Osteoblast (primary cell): ENCODE measurements around the gene GAK. TPM values are rescaled to one million over a fixed set of nuclear protein-coding genes. Genes with fewer than 3 reads are reported as not detected.

Source experiments
- DNase-seq: peaks from one replicate; pipeline ENCODE4 v3.0.0; 2011; ENCODE audit warnings: low spot score, mixed read lengths; ENCODE audit not compliant: insufficient read length; ENCODE audit errors: missing footprints
- H2AFZ ChIP-seq: 2 replicates; pipeline ENCODE4 v1.6.0; 2011; ENCODE audit warnings: mild to moderate bottlenecking, low read length
- H3K27ac ChIP-seq: 2 replicates; pipeline ENCODE4 v1.5.1; 2011; ENCODE audit warnings: mild to moderate bottlenecking, low read depth, low read length, moderate library complexity
- H3K27me3 ChIP-seq: 2 replicates; pipeline ENCODE4 v1.6.0; 2012; ENCODE audit warnings: mild to moderate bottlenecking, control low read depth, inconsistent platforms, low read length, moderate library complexity; ENCODE audit not compliant: insufficient read depth
- H3K36me3 ChIP-seq: 2 replicates; pipeline ENCODE4 v1.5.1; 2011; ENCODE audit warnings: mild to moderate bottlenecking, low read length, control low read depth, moderate library complexity; ENCODE audit not compliant: insufficient read depth
- H3K4me1 ChIP-seq: 2 replicates; pipeline ENCODE4 v1.5.1; 2011; ENCODE audit warnings: mild to moderate bottlenecking, low read length, control low read depth, moderate library complexity; ENCODE audit not compliant: insufficient read depth
- H3K4me2 ChIP-seq: 2 replicates; pipeline ENCODE4 v1.6.0; 2011; ENCODE audit warnings: mild to moderate bottlenecking, low read length; ENCODE audit not compliant: insufficient read depth
- H3K4me3 ChIP-seq: fragments of 200-600 bp; sonication (generic); 3 replicates; pipeline ENCODE4 v1.5.1; 2012; ENCODE audit warnings: mild to moderate bottlenecking, low read length, inconsistent platforms; ENCODE audit not compliant: insufficient read depth
- H3K79me2 ChIP-seq: 2 replicates; pipeline ENCODE4 v1.6.0; 2012; ENCODE audit warnings: mild to moderate bottlenecking, low read length, control low read depth, inconsistent platforms; ENCODE audit not compliant: insufficient read depth
- H3K9me3 ChIP-seq: 2 replicates; pipeline ENCODE4 v1.5.1; 2011; ENCODE audit warnings: low read depth, low read length, control low read depth
- H4K20me1 ChIP-seq: 2 replicates; pipeline ENCODE4 v1.6.0; 2012; ENCODE audit warnings: mild to moderate bottlenecking, low read length, control low read depth; ENCODE audit not compliant: insufficient read depth
- CTCF ChIP-seq: IDR thresholded peaks from 2 replicates; pipeline ENCODE4 v1.5.1; 2011; ENCODE audit warnings: mild to moderate bottlenecking, low read depth, low read length, moderate library complexity; ENCODE audit errors: extremely low read depth
- total RNA-seq: library from RNA; depleted of rRNA; stranded (reverse); fragments of >200 nt; gene quantifications from 2 replicates; pipeline ENCODE4 v1.2.3, GENCODE V29; 2012

The GAK gene
- total RNA-seq, 1 donor = 48.9 TPM

- Histone ChIP-seq H3K4me2 (no peak overlapping the region), H3K4me3 (no peak overlapping the region), H3K9me3 (no peaks in the 10 kb centered on the region), H4K20me1 (peaks cover 10% of the 10 kb centered on the region), H3K79me2 (no peaks in the 10 kb centered on the region), H3K27ac (no peak overlapping the region), H2AFZ (no peak overlapping the region), H3K36me3 (no peaks in the 10 kb centered on the region), H3K27me3 (no peaks in the 10 kb centered on the region), H3K4me1 (no peaks in the 10 kb centered on the region)
- peak; percentile 80 for DNase-seq
- no peak for TF ChIP-seq CTCF
Observed at GRCh38 chr4:950136-951020, 18.3 kb upstream of the GAK start.

GRCh38 chr4:949656-950055 lies 17.5 kb upstream of the GAK start:
- no peaks in the 10 kb centered on the region for H3K9me3 ChIP-seq
- no peak overlapping the region for H2AFZ ChIP-seq
- peaks cover 10% of the 10 kb centered on the region for H4K20me1 ChIP-seq
- H3K27ac ChIP-seq = no peak overlapping the region
- DNase-seq = peak; percentile 75
- no peaks in the 10 kb centered on the region for H3K79me2 ChIP-seq
- no peaks in the 10 kb centered on the region for H3K4me1 ChIP-seq
- no peak for TF ChIP-seq CTCF
- no peak overlapping the region for H3K4me2 ChIP-seq
- no peak overlapping the region for H3K4me3 ChIP-seq
- H3K27me3 ChIP-seq = no peaks in the 10 kb centered on the region
- no peaks in the 10 kb centered on the region for H3K36me3 ChIP-seq

- H3K27me3 ChIP-seq = no peaks in the 10 kb centered on the region
- H3K4me2 ChIP-seq = no peak overlapping the region
- H3K79me2 ChIP-seq = no peaks in the 10 kb centered on the region
- no peaks in the 10 kb centered on the region for H3K36me3 ChIP-seq
- no peaks in the 10 kb centered on the region for H3K4me1 ChIP-seq
- H4K20me1 ChIP-seq = peaks cover 10% of the 10 kb centered on the region
- H3K27ac ChIP-seq = no peak overlapping the region
- no peaks in the 10 kb centered on the region for H3K9me3 ChIP-seq
- TF ChIP-seq CTCF = no peak
- no peak overlapping the region for H3K4me3 ChIP-seq
- peak; percentile 77 for DNase-seq
- no peak overlapping the region for H2AFZ ChIP-seq
Observed at GRCh38 chr4:948936-949300, 16.8 kb upstream of the GAK start.

- H4K20me1 ChIP-seq = peaks cover 13% of the 10 kb centered on the region
- H3K36me3 ChIP-seq = no peaks in the 10 kb centered on the region
- DNase-seq = peak; percentile 66
- no peak overlapping the region for H3K4me2 ChIP-seq
- TF ChIP-seq CTCF = no peak
- no peak overlapping the region for H3K4me3 ChIP-seq
- H3K9me3 ChIP-seq = no peaks in the 10 kb centered on the region
- H3K79me2 ChIP-seq = no peaks in the 10 kb centered on the region
- H3K4me1 ChIP-seq = no peaks in the 10 kb centered on the region
- no peaks in the 10 kb centered on the region for H3K27me3 ChIP-seq
- H2AFZ ChIP-seq = no peak overlapping the region
- no peak overlapping the region for H3K27ac ChIP-seq
Observed at GRCh38 chr4:948101-948935, 16.2 kb upstream of the GAK start.
